Keratinocyte (primary cell): Measurements from ENCODE around the gene AGPAT3. TPM values are rescaled to one million over a fixed set of nuclear protein-coding genes. Genes with fewer than 3 reads are reported as not detected.

Source experiments
- DNase-seq: peaks from one replicate; pipeline ENCODE4 v3.0.0-alpha.2; 2011; ENCODE audit warnings: low read depth, missing footprints, low spot score
- FAIRE-seq: peaks from 2 replicates; lab custom pipeline; 2011; peaks lifted over from hg19 to GRCh38; lab: Jason Lieb, UNC
- H2AFZ ChIP-seq: 2 replicates; pipeline ENCODE4 v1.6.0; 2012; ENCODE audit warnings: low read length, control low read depth, inconsistent platforms; ENCODE audit not compliant: control insufficient read depth
- H3K27ac ChIP-seq: 2 replicates; pipeline ENCODE4 v1.5.1; 2011; ENCODE audit warnings: low read length; ENCODE audit not compliant: control insufficient read depth, insufficient read depth
- H3K27me3 ChIP-seq: 3 replicates; pipeline ENCODE4 v1.6.0; 2011; ENCODE audit warnings: low read length; ENCODE audit not compliant: control insufficient read depth, insufficient read depth; ENCODE audit errors: extremely low read depth
- H3K36me3 ChIP-seq, 2 experiments: 2 replicates in 1 of 2; 3 replicates in 1 of 2; pipeline ENCODE4 v1.5.1; 2011; ENCODE audit warnings: low read length in 2 of 2, mild to moderate bottlenecking in 1 of 2; ENCODE audit not compliant: control insufficient read depth in 2 of 2, insufficient read depth in 2 of 2; ENCODE audit errors: extremely low read depth in 1 of 2
- H3K4me1 ChIP-seq: 3 replicates; pipeline ENCODE4 v1.5.1; 2011; ENCODE audit warnings: low read length; ENCODE audit not compliant: control insufficient read depth, insufficient read depth; ENCODE audit errors: extremely low read depth
- H3K4me2 ChIP-seq: 3 replicates; pipeline ENCODE4 v1.6.0; 2011; ENCODE audit warnings: low read depth, low read length; ENCODE audit not compliant: control insufficient read depth, insufficient read depth; ENCODE audit errors: extremely low read depth
- H3K4me3 ChIP-seq, 3 experiments: fragments of 200-600 bp in 1 of 3; sonication (generic) in 1 of 3; 2 replicates in 2 of 3; 3 replicates in 1 of 3; pipeline ENCODE4 v1.5.1; 2011 to 2016; ENCODE audit warnings: low read length in 3 of 3, mild to moderate bottlenecking in 3 of 3, control low read depth in 2 of 3, inconsistent platforms in 1 of 3, low read depth in 1 of 3, mixed read lengths in 1 of 3, mixed run types in 1 of 3, moderate library complexity in 1 of 3; ENCODE audit not compliant: control insufficient read depth in 2 of 3, insufficient read depth in 2 of 3; ENCODE audit errors: extremely low read depth in 1 of 3
- H3K79me2 ChIP-seq: 2 replicates; pipeline ENCODE4 v1.6.0; 2012; ENCODE audit warnings: low read length; ENCODE audit not compliant: control insufficient read depth, insufficient read depth
- H3K9ac ChIP-seq: 3 replicates; pipeline ENCODE4 v1.6.0; 2011; ENCODE audit warnings: low read length; ENCODE audit not compliant: control insufficient read depth, insufficient read depth; ENCODE audit errors: extremely low read depth
- H3K9me1 ChIP-seq: 3 replicates; pipeline ENCODE4 v1.6.0; 2011; ENCODE audit warnings: low read length; ENCODE audit not compliant: control insufficient read depth, insufficient read depth; ENCODE audit errors: extremely low read depth
- H3K9me3 ChIP-seq: 2 replicates; pipeline ENCODE4 v1.5.1; 2012; ENCODE audit warnings: low read depth, low read length; ENCODE audit not compliant: control insufficient read depth
- H4K20me1 ChIP-seq: 3 replicates; pipeline ENCODE4 v1.6.0; 2011; ENCODE audit warnings: low read length; ENCODE audit not compliant: control insufficient read depth, insufficient read depth; ENCODE audit errors: extremely low read depth
- CTCF ChIP-seq, 3 experiments: IDR thresholded peaks in 1 of 3; conservative IDR thresholded peaks in 1 of 3; optimal IDR thresholded peaks in 1 of 3; 2 replicates in 2 of 3; 3 replicates in 1 of 3; pipeline versions ENCODE3 to v1.5.1; 2011; ENCODE audit warnings: low read length in 3 of 3, mild to moderate bottlenecking in 3 of 3, moderate library complexity in 2 of 3, control low read depth in 1 of 3, inconsistent platforms in 1 of 3; ENCODE audit not compliant: insufficient read depth in 2 of 3; ENCODE audit errors: extremely low read depth in 1 of 3
- EZH2 ChIP-seq: IDR thresholded peaks from one replicate; pipeline ENCODE4 v1.6.1; 2012; ENCODE audit warnings: inconsistent platforms, mild to moderate bottlenecking, low read length, moderate library complexity
- dilution Hi-C: fragments of 300-500 bp; cut with MboI; formaldehyde crosslinking; loops from one replicate; pipeline ENCODE4 v1.7.0; 2020; ENCODE audit warnings: low sequenced_read_pairs; ENCODE audit not compliant: extremely low pct_ligation_motif_present
- polyA plus RNA-seq, 5 experiments: library from polyadenylated mRNA; depleted of rRNA in 3 of 5; stranded (reverse) in 3 of 5; stranded (forward) in 1 of 5; unstranded in 1 of 5; fragments of >200 nt; gene quantifications; 1 replicate in 1 of 5; 2 replicates in 3 of 5; 3 replicates in 1 of 5; pipeline versions ENCODE4 v1.2.1 to v1.2.3, GENCODE V29; 2011 to 2012; ENCODE audit warnings: missing spikeins in 2 of 5, low read depth in 1 of 5, low replicate concordance in 1 of 5

AGPAT3 gene
- polyA plus RNA-seq, 1 donor (not counting 4 experiments of a cell fraction or from before 2014, with no cell fraction given), result 21.7 TPM

GRCh38 chr21:43997766-43998742 lies 133.0 kb downstream of the AGPAT3 start:
- DNase-seq, result no peak
- Histone ChIP-seq H3K9me1 (no peaks in the 10 kb centered on the region), H3K27ac (no peak overlapping the region), H4K20me1 (no peaks in the 10 kb centered on the region), H3K27me3 (peaks cover 14% of the 10 kb centered on the region), H3K4me1 (no peaks in the 10 kb centered on the region), H2AFZ (no peak overlapping the region), H3K36me3 (no peaks in the 10 kb centered on the region), H3K9ac (no peak overlapping the region), H3K9me3 (no peaks in the 10 kb centered on the region), H3K4me2 (no peak overlapping the region), H3K4me3 (no peak overlapping the region), H3K79me2 (no peaks in the 10 kb centered on the region)
- TF ChIP-seq CTCF (optimal IDR thresholded peaks at IDR 0.05 in 1 of 3, IDR thresholded peaks at IDR 0.05 in 1 of 3, conservative IDR thresholded peaks at IDR 0.05 in 1 of 3; ENCODE audit: extremely low read depth in 1 of 3, insufficient read depth in 2 of 3, low read length in 3 of 3) (no peak), EZH2 (no peak)
- FAIRE-seq, result no peak
- dilution Hi-C loops, result no loop called here

GRCh38 chr21:44000360-44000759 lies 135.3 kb downstream of the AGPAT3 start:
- no peaks in the 10 kb centered on the region for H3K4me1 ChIP-seq
- H3K9me3 ChIP-seq, result no peaks in the 10 kb centered on the region
- DNase-seq, result no peak
- no peaks in the 10 kb centered on the region for H3K79me2 ChIP-seq
- H3K4me2 ChIP-seq, result no peak overlapping the region
- dilution Hi-C loops, result no loop called here
- no peak for TF ChIP-seq EZH2
- no peak for TF ChIP-seq CTCF (optimal IDR thresholded peaks at IDR 0.05 in 1 of 3, IDR thresholded peaks at IDR 0.05 in 1 of 3, conservative IDR thresholded peaks at IDR 0.05 in 1 of 3; ENCODE audit: extremely low read depth in 1 of 3, insufficient read depth in 2 of 3, low read length in 3 of 3)
- no peak overlapping the region for H2AFZ ChIP-seq
- no peak overlapping the region for H3K9ac ChIP-seq
- H4K20me1 ChIP-seq, result no peaks in the 10 kb centered on the region
- no peaks in the 10 kb centered on the region for H3K36me3 ChIP-seq
- H3K9me1 ChIP-seq, result no peaks in the 10 kb centered on the region
- H3K4me3 ChIP-seq, result no peak overlapping the region
- peaks cover 6% of the 10 kb centered on the region for H3K27me3 ChIP-seq
- FAIRE-seq, result no peak
- H3K27ac ChIP-seq, result no peak overlapping the region
